Measurements from ENCODE around the gene EXTL2. TPM values are rescaled to one million over a fixed set of nuclear protein-coding genes. Genes with fewer than 3 reads are reported as not detected.
"Not testable (repeated sequence)": the region's sequence is repeated elsewhere in the genome, so short reads cannot be mapped to it uniquely, and the experiment has no call there.

Gene EXTL2
- total RNA-seq, 2 experiments from 2014 or later: 10.0 to 10.8 TPM

- DNase-seq: no peak
- Mint-ChIP-seq H3K4me1 (peaks cover 29% of the 10 kb centered on the region), H3K27ac (no peak overlapping the region), H3K9me3 (peaks cover 9% of the 10 kb centered on the region), H3K4me3 (no peak overlapping the region), H3K27me3 (no peaks in the 10 kb centered on the region), H3K36me3 (peaks cover 17% of the 10 kb centered on the region)
These were observed 26.6 kb upstream of the EXTL2 start for GRCh38 chr1:100921110-100921706.

GRCh38 chr1:100912019-100912418 is 17.4 kb upstream of the EXTL2 start:
- H3K27ac Mint-ChIP-seq: no peak overlapping the region
- H3K4me1 Mint-ChIP-seq: peaks cover 18% of the 10 kb centered on the region
- no peak overlapping the region for H3K4me3 Mint-ChIP-seq
- peaks cover 48% of the 10 kb centered on the region for H3K36me3 Mint-ChIP-seq
- DNase-seq: no peak
- no peaks in the 10 kb centered on the region for H3K9me3 Mint-ChIP-seq
- H3K27me3 Mint-ChIP-seq: no peaks in the 10 kb centered on the region

GRCh38 chr1:100909018-100909417 is 14.4 kb upstream of the EXTL2 start:
- Mint-ChIP-seq H3K4me3 (no peak overlapping the region), H3K9me3 (peaks cover 5% of the 10 kb centered on the region), H3K4me1 (peaks cover 29% of the 10 kb centered on the region), H3K27me3 (no peaks in the 10 kb centered on the region), H3K27ac (no peak overlapping the region), H3K36me3 (peaks cover 54% of the 10 kb centered on the region)
- no peak for DNase-seq

GRCh38 chr1:100907887-100908286 is 13.2 kb upstream of the EXTL2 start:
- Mint-ChIP-seq H3K36me3 (peaks cover 51% of the 10 kb centered on the region), H3K4me3 (no peak overlapping the region), H3K9me3 (peaks cover 5% of the 10 kb centered on the region), H3K27me3 (no peaks in the 10 kb centered on the region), H3K4me1 (peaks cover 31% of the 10 kb centered on the region), H3K27ac (no peak overlapping the region)
- no peak for DNase-seq

GRCh38 chr1:100905181-100905580 is 10.5 kb upstream of the EXTL2 start:
- H3K4me3 Mint-ChIP-seq: no peak overlapping the region
- no peaks in the 10 kb centered on the region for H3K27me3 Mint-ChIP-seq
- peaks cover 44% of the 10 kb centered on the region for H3K4me1 Mint-ChIP-seq
- H3K9me3 Mint-ChIP-seq: peaks cover 5% of the 10 kb centered on the region
- no peak overlapping the region for H3K27ac Mint-ChIP-seq
- H3K36me3 Mint-ChIP-seq: peaks cover 54% of the 10 kb centered on the region
- DNase-seq: no peak

GRCh38 chr1:100904528-100904927 is 9.9 kb upstream of the EXTL2 start:
- DNase-seq: no peak
- Mint-ChIP-seq H3K27me3 (no peaks in the 10 kb centered on the region), H3K4me3 (no peak overlapping the region), H3K27ac (no peak overlapping the region), H3K4me1 (peaks cover 48% of the 10 kb centered on the region), H3K9me3 (peaks cover 5% of the 10 kb centered on the region), H3K36me3 (peaks cover 59% of the 10 kb centered on the region)

GRCh38 chr1:100903777-100904176 is 9.1 kb upstream of the EXTL2 start:
- H3K36me3 Mint-ChIP-seq: peaks cover 65% of the 10 kb centered on the region
- H3K4me1 Mint-ChIP-seq: peaks cover 52% of the 10 kb centered on the region

GRCh38 chr1:100902365-100902764 is 7.7 kb upstream of the EXTL2 start:
- peaks cover 56% of the 10 kb centered on the region for H3K4me1 Mint-ChIP-seq

More at GRCh38 chr1:100903777-100904176, 9.1 kb upstream of the EXTL2 start:
- Mint-ChIP-seq H3K9me3 (peaks cover 5% of the 10 kb centered on the region), H3K4me3 (no peak overlapping the region), H3K27me3 (no peaks in the 10 kb centered on the region), H3K27ac (no peak overlapping the region)
- DNase-seq: no peak

GRCh38 chr1:100896481-100896982 is 1.9 kb upstream of the EXTL2 start:
- H3K27ac Mint-ChIP-seq: peak overlapping the region; percentile 99
- DNase-seq: peak; percentile 69
- no peaks in the 10 kb centered on the region for H3K27me3 Mint-ChIP-seq
- H3K36me3 Mint-ChIP-seq: peaks cover 55% of the 10 kb centered on the region
- H3K9me3 Mint-ChIP-seq: no peaks in the 10 kb centered on the region
- peak overlapping the region; percentile 97 for H3K4me3 Mint-ChIP-seq
- peaks cover 48% of the 10 kb centered on the region for H3K4me1 Mint-ChIP-seq

More at GRCh38 chr1:100902365-100902764, 7.7 kb upstream of the EXTL2 start:
- no peaks in the 10 kb centered on the region for H3K27me3 Mint-ChIP-seq
- H3K4me3 Mint-ChIP-seq: no peak overlapping the region
- peaks cover 63% of the 10 kb centered on the region for H3K36me3 Mint-ChIP-seq
- no peak for DNase-seq
- H3K27ac Mint-ChIP-seq: peak overlapping the region; percentile 11
- H3K9me3 Mint-ChIP-seq: peaks cover 5% of the 10 kb centered on the region

- Mint-ChIP-seq H3K4me1 (peaks cover 45% of the 10 kb centered on the region), H3K27ac (peak within 1 kb of the TSS; percentile 99), H3K4me3 (peak within 1 kb of the TSS; percentile 97), H3K9me3 (peaks cover 6% of the 10 kb centered on the region), H3K27me3 (no peaks in the 10 kb centered on the region), H3K36me3 (peaks cover 55% of the 10 kb centered on the region)
- peak; percentile 97 for DNase-seq
These were observed 1.2 kb upstream of the EXTL2 start, which contains the start of gene SLC30A7 for GRCh38 chr1:100895540-100896480. TSS of gene SLC30A7 (plus strand) at chr1:100896090. CDS start at chr1:100896263, 173 bp downstream.

GRCh38 chr1:100893718-100894117 is 924 bp downstream of the EXTL2 start:
- H3K27ac Mint-ChIP-seq: peak overlapping the region; percentile 75
- H3K36me3 Mint-ChIP-seq: peaks cover 60% of the 10 kb centered on the region
- no peaks in the 10 kb centered on the region for H3K27me3 Mint-ChIP-seq
- H3K9me3 Mint-ChIP-seq: peaks cover 18% of the 10 kb centered on the region
- H3K4me1 Mint-ChIP-seq: peaks cover 39% of the 10 kb centered on the region
- no peak for DNase-seq
- H3K4me3 Mint-ChIP-seq: peak overlapping the region; percentile 72

GRCh38 chr1:100892554-100892953 is 2.1 kb downstream of the EXTL2 start:
- peaks cover 59% of the 10 kb centered on the region for H3K36me3 Mint-ChIP-seq
- H3K4me1 Mint-ChIP-seq: peaks cover 35% of the 10 kb centered on the region
- peaks cover 20% of the 10 kb centered on the region for H3K9me3 Mint-ChIP-seq
- no peaks in the 10 kb centered on the region for H3K27me3 Mint-ChIP-seq
- no peak overlapping the region for H3K27ac Mint-ChIP-seq
- no peak overlapping the region for H3K4me3 Mint-ChIP-seq
- DNase-seq: no peak

- Mint-ChIP-seq H3K27ac (no peak overlapping the region), H3K36me3 (peaks cover 54% of the 10 kb centered on the region), H3K4me3 (no peak overlapping the region), H3K9me3 (peaks cover 20% of the 10 kb centered on the region), H3K27me3 (no peaks in the 10 kb centered on the region), H3K4me1 (peaks cover 32% of the 10 kb centered on the region)
- DNase-seq: no peak
These were observed 3.3 kb downstream of the EXTL2 start for GRCh38 chr1:100891380-100891779.

- H3K9me3 Mint-ChIP-seq: peaks cover 20% of the 10 kb centered on the region
- H3K4me3 Mint-ChIP-seq, H3K27ac Mint-ChIP-seq, H3K27me3 Mint-ChIP-seq, DNase-seq: not testable (repeated sequence)
- peaks cover 51% of the 10 kb centered on the region for H3K36me3 Mint-ChIP-seq
- peaks cover 29% of the 10 kb centered on the region for H3K4me1 Mint-ChIP-seq
These were observed 4.7 kb downstream of the EXTL2 start for GRCh38 chr1:100889869-100890482.

GRCh38 chr1:100889007-100889406 is 5.6 kb downstream of the EXTL2 start:
- not testable (repeated sequence) for H3K4me3 Mint-ChIP-seq, DNase-seq, H3K27me3 Mint-ChIP-seq
- Mint-ChIP-seq H3K4me1 (peaks cover 28% of the 10 kb centered on the region), H3K36me3 (peaks cover 52% of the 10 kb centered on the region), H3K9me3 (peaks cover 20% of the 10 kb centered on the region), H3K27ac (peak overlapping the region; percentile 47)

Data from activated naive CD8-positive, alpha-beta T cell treated with anti-CD3 and anti-CD28 coated beads for 36 hours (primary cell).